ENCODE results near the gene GFOD2.

The GFOD2 gene

GRCh38 chr16:67660564-67661028 lies 58.5 kb downstream of the GFOD2 start, which contains the start of gene PARD6A:
TSS of gene PARD6A (plus strand) at chr16:67660960. CDS start at chr16:67661039, 79 bp downstream.
- peak; percentile 77 to 92 (median 89) for DNase-seq (ENCODE audit: low read depth in 2 of 3, low spot score in 2 of 3)

- DNase-seq (ENCODE audit: low read depth in 2 of 3, low spot score in 2 of 3): peak; percentile 87 to 96 (median 87)
Observed at GRCh38 chr16:67659675-67660563, 59.2 kb downstream of the GFOD2 start, which contains the start of gene ACD. TSS of gene ACD (minus strand) at chr16:67660260. CDS start at chr16:67660220, 40 bp downstream.

- no peak for DNase-seq (ENCODE audit: low read depth in 2 of 3, low spot score in 2 of 3)
Observed at GRCh38 chr16:67658849-67659674, 60.1 kb downstream of the GFOD2 start.

- no peak for DNase-seq (ENCODE audit: low read depth in 2 of 3, low spot score in 2 of 3)
Observed at GRCh38 chr16:67657751-67658518, 61.2 kb downstream of the GFOD2 start.

- DNase-seq (ENCODE audit: low read depth in 2 of 3, low spot score in 2 of 3): no peak
Observed at GRCh38 chr16:67657017-67657608, 62.0 kb downstream of the GFOD2 start.

- no peak for DNase-seq (ENCODE audit: low read depth in 2 of 3, low spot score in 2 of 3)
Observed at GRCh38 chr16:67656344-67657016, 62.6 kb downstream of the GFOD2 start.

GRCh38 chr16:67655363-67655762 lies 63.8 kb downstream of the GFOD2 start:
- DNase-seq (ENCODE audit: low read depth in 2 of 3, low spot score in 2 of 3): no peak

- DNase-seq (ENCODE audit: low read depth in 2 of 3, low spot score in 2 of 3): no peak
Observed at GRCh38 chr16:67654403-67654911, 64.7 kb downstream of the GFOD2 start.

- no peak for DNase-seq (ENCODE audit: low read depth in 2 of 3, low spot score in 2 of 3)
Observed at GRCh38 chr16:67653789-67654402, 65.2 kb downstream of the GFOD2 start.

GRCh38 chr16:67653128-67653788 lies 65.9 kb downstream of the GFOD2 start:
- DNase-seq (ENCODE audit: low read depth in 2 of 3, low spot score in 2 of 3): no peak

GRCh38 chr16:67652578-67653127 lies 66.5 kb downstream of the GFOD2 start:
- no peak for DNase-seq (ENCODE audit: low read depth in 2 of 3, low spot score in 2 of 3)

GRCh38 chr16:67651847-67652246 lies 67.3 kb downstream of the GFOD2 start:
- no peak for DNase-seq (ENCODE audit: low read depth in 2 of 3, low spot score in 2 of 3)

GRCh38 chr16:67651039-67651438 lies 68.1 kb downstream of the GFOD2 start:
- DNase-seq (ENCODE audit: low read depth in 2 of 3, low spot score in 2 of 3): no peak

GRCh38 chr16:67650023-67650422 lies 69.1 kb downstream of the GFOD2 start:
- no peak for DNase-seq (ENCODE audit: low read depth in 2 of 3, low spot score in 2 of 3)

GRCh38 chr16:67649494-67649931 lies 69.6 kb downstream of the GFOD2 start:
- DNase-seq (ENCODE audit: low read depth in 2 of 3, low spot score in 2 of 3): no peak

GRCh38 chr16:67648764-67649407 lies 70.2 kb downstream of the GFOD2 start:
- DNase-seq (ENCODE audit: low read depth in 2 of 3, low spot score in 2 of 3): no peak

GRCh38 chr16:67648088-67648763 lies 70.9 kb downstream of the GFOD2 start:
- DNase-seq (ENCODE audit: low read depth in 2 of 3, low spot score in 2 of 3): no peak
